ENCODE data around the gene RANBP6. TPM values are rescaled to one million over a fixed set of nuclear protein-coding genes. Genes with fewer than 3 reads are reported as not detected.

RANBP6 gene
- total and polyA plus RNA-seq, 2 donors from 2014 or later: 9.5 to 19.5 TPM

- Histone ChIP-seq H3K9ac (ENCODE audit: low read length in 3 of 3) (no peak overlapping the region), H3K4me1 (ENCODE audit: control insufficient read depth in 2 of 3, insufficient read depth in 2 of 3, low read depth in 1 of 3, low read length in 3 of 3) (no peaks in the 10 kb centered on the region), H3K4me3 (ENCODE audit: low read length in 3 of 3) (no peak overlapping the region), H3K9me3 (ENCODE audit: control insufficient read depth in 2 of 3, insufficient read depth in 1 of 3, low read length in 3 of 3) (no peaks in the 10 kb centered on the region), H3K27ac (ENCODE audit: low read depth in 2 of 2, low read length in 2 of 2) (no peak overlapping the region), H3K36me3 (ENCODE audit: control insufficient read depth in 2 of 3, insufficient read depth in 3 of 3, low read length in 3 of 3) (no peaks in the 10 kb centered on the region), H3K27me3 (ENCODE audit: control insufficient read depth, insufficient read depth, low read length) (no peaks in the 10 kb centered on the region)
- intact Hi-C loops (cut with DNase I): no loop called here
- TF ChIP-seq CTCF (IDR thresholded peaks at IDR 0.05; ENCODE audit: borderline replicate concordance, extremely low read depth, insufficient read depth): no peak
- DNase-seq (no peak), FAIRE-seq (no peak)
These were observed 36.1 kb upstream of the RANBP6 start for GRCh38 chr9:6051511-6051950.

GRCh38 chr9:6049798-6050197 is 34.4 kb upstream of the RANBP6 start:
- Histone ChIP-seq H3K27ac (ENCODE audit: low read depth in 2 of 2, low read length in 2 of 2) (no peak overlapping the region), H3K36me3 (ENCODE audit: control insufficient read depth in 2 of 3, insufficient read depth in 3 of 3, low read length in 3 of 3) (no peaks in the 10 kb centered on the region), H3K9me3 (ENCODE audit: control insufficient read depth in 2 of 3, insufficient read depth in 1 of 3, low read length in 3 of 3) (no peaks in the 10 kb centered on the region), H3K9ac (ENCODE audit: low read length in 3 of 3) (no peak overlapping the region), H3K27me3 (ENCODE audit: control insufficient read depth, insufficient read depth, low read length) (no peaks in the 10 kb centered on the region), H3K4me1 (ENCODE audit: control insufficient read depth in 2 of 3, insufficient read depth in 2 of 3, low read depth in 1 of 3, low read length in 3 of 3) (no peaks in the 10 kb centered on the region), H3K4me3 (ENCODE audit: low read length in 3 of 3) (no peak overlapping the region)
- DNase-seq (no peak), FAIRE-seq (no peak)
- TF ChIP-seq CTCF (IDR thresholded peaks at IDR 0.05; ENCODE audit: borderline replicate concordance, extremely low read depth, insufficient read depth): no peak
- intact Hi-C loops (cut with DNase I): no loop called here

- H3K36me3 ChIP-seq (ENCODE audit: control insufficient read depth in 2 of 3, insufficient read depth in 3 of 3, low read length in 3 of 3): no peaks in the 10 kb centered on the region
- no peak overlapping the region for H3K4me3 ChIP-seq (ENCODE audit: low read length in 3 of 3)
- TF ChIP-seq CTCF (IDR thresholded peaks at IDR 0.05; ENCODE audit: borderline replicate concordance, extremely low read depth, insufficient read depth): no peak
- H3K27ac ChIP-seq (ENCODE audit: low read depth in 2 of 2, low read length in 2 of 2): no peak overlapping the region
- DNase-seq (no peak), FAIRE-seq (no peak)
- no peaks in the 10 kb centered on the region for H3K4me1 ChIP-seq (ENCODE audit: control insufficient read depth in 2 of 3, insufficient read depth in 2 of 3, low read depth in 1 of 3, low read length in 3 of 3)
- H3K27me3 ChIP-seq (ENCODE audit: control insufficient read depth, insufficient read depth, low read length): no peaks in the 10 kb centered on the region
- intact Hi-C loops (cut with DNase I): no loop called here
- no peak overlapping the region for H3K9ac ChIP-seq (ENCODE audit: low read length in 3 of 3)
- no peaks in the 10 kb centered on the region for H3K9me3 ChIP-seq (ENCODE audit: control insufficient read depth in 2 of 3, insufficient read depth in 1 of 3, low read length in 3 of 3)
These were observed 32.6 kb upstream of the RANBP6 start for GRCh38 chr9:6048039-6048438.

GRCh38 chr9:6047020-6047419 is 31.6 kb upstream of the RANBP6 start:
- Histone ChIP-seq H3K27ac (ENCODE audit: low read depth in 2 of 2, low read length in 2 of 2) (no peak overlapping the region), H3K4me3 (ENCODE audit: low read length in 3 of 3) (no peak overlapping the region), H3K4me1 (ENCODE audit: control insufficient read depth in 2 of 3, insufficient read depth in 2 of 3, low read depth in 1 of 3, low read length in 3 of 3) (no peaks in the 10 kb centered on the region), H3K9me3 (ENCODE audit: control insufficient read depth in 2 of 3, insufficient read depth in 1 of 3, low read length in 3 of 3) (no peaks in the 10 kb centered on the region), H3K9ac (ENCODE audit: low read length in 3 of 3) (no peak overlapping the region), H3K36me3 (ENCODE audit: control insufficient read depth in 2 of 3, insufficient read depth in 3 of 3, low read length in 3 of 3) (no peaks in the 10 kb centered on the region), H3K27me3 (ENCODE audit: control insufficient read depth, insufficient read depth, low read length) (no peaks in the 10 kb centered on the region)
- DNase-seq (no peak), FAIRE-seq (no peak)
- TF ChIP-seq CTCF (IDR thresholded peaks at IDR 0.05; ENCODE audit: borderline replicate concordance, extremely low read depth, insufficient read depth): no peak
- intact Hi-C loops (cut with DNase I): no loop called here
